HCT116 (cell line): ENCODE measurements around the gene ADORA1. TPM values are rescaled to one million over a fixed set of nuclear protein-coding genes. Genes with fewer than 3 reads are reported as not detected.

Experiments used
- ATAC-seq: fragments of 200-7000 bp; cut with Tn5 transposase; 2 replicates; pipeline ENCODE4 v1.9.1; 2020; ENCODE audit warnings: mild to moderate bottlenecking, moderate library complexity
- BruUV-seq: library from RNA; stranded (reverse); fragments of 400-500 nt; replicated peaks from 2 replicates; lab custom pipeline; 2021; lab: Mats Ljungman, UMichigan
- CTCF ChIA-PET: fragments of 300-600 bp; sonication (Branson Sonifier 250); formaldehyde crosslinking; loops from one replicate; lab custom pipeline; 2021; ENCODE audit warnings: antibody characterized with exemption; lab: Charles Lee
- POLR2A ChIA-PET: fragments of 300-600, 350-600 bp; sonication (Branson Sonifier 250); formaldehyde crosslinking; loops from one replicate; lab custom pipeline; 2021; ENCODE audit warnings: antibody characterized with exemption; lab: Charles Lee
- RAD21 ChIA-PET, 2 experiments: fragments of 300-600 bp; sonication (Branson Sonifier 250); formaldehyde crosslinking; loops; one replicate each; lab custom pipeline; 2023; ENCODE audit warnings: low total read pairs in 2 of 2; ENCODE audit not compliant: uncharacterized antibody in 2 of 2, unreplicated experiment in 2 of 2, low non-redundant PET in 1 of 2; lab: Charles Lee
- DNase-seq: peaks from one replicate; pipeline ENCODE4 v3.0.0-alpha.2; 2010; ENCODE audit warnings: low read depth, low spot score
- H2AFZ ChIP-seq: fragments of 200-600 bp; shearing (Covaris generic), sonication (generic); 2 replicates; pipeline ENCODE4 v1.6.1; 2017; ENCODE audit warnings: low read depth, mixed run types, mixed read lengths, antibody characterized with exemption, low read length; ENCODE audit not compliant: poor library complexity, severe bottlenecking
- H3K27ac ChIP-seq: 2 replicates; pipeline ENCODE4 v1.5.1; 2012; ENCODE audit warnings: low read depth, low read length
- H3K27me3 ChIP-seq: fragments of 200-600 bp; sonication (generic); 2 replicates; pipeline ENCODE4 v1.6.1; 2016; ENCODE audit warnings: mixed run types, low read length, mixed read lengths; ENCODE audit not compliant: insufficient read depth
- H3K36me3 ChIP-seq, 2 experiments: fragments of 200-500 bp in 1 of 2; fragments of 200-600 bp in 1 of 2; sonication (Bioruptor generic) in 1 of 2; sonication (generic) in 1 of 2; 2 replicates each; pipeline versions ENCODE4 v1.5.1 to v1.6.1; 2014 to 2016; ENCODE audit warnings: low read length in 2 of 2, inconsistent platforms in 1 of 2, mixed read lengths in 1 of 2, mixed run types in 1 of 2; ENCODE audit not compliant: insufficient read depth in 2 of 2, control insufficient read depth in 1 of 2
- H3K4me1 ChIP-seq, 2 experiments: fragments of 200-600 bp in 1 of 2; sonication (generic) in 1 of 2; 2 replicates each; pipeline versions ENCODE4 v1.5.1 to v1.6.1; 2012 to 2017; ENCODE audit warnings: low read length in 2 of 2, inconsistent platforms in 1 of 2, mild to moderate bottlenecking in 1 of 2, mixed read lengths in 1 of 2, mixed run types in 1 of 2, moderate library complexity in 1 of 2; ENCODE audit not compliant: insufficient read depth in 2 of 2, control insufficient read depth in 1 of 2
- H3K4me2 ChIP-seq: fragments of 200-600 bp; sonication (generic); 2 replicates; pipeline ENCODE4 v1.6.1; 2017; ENCODE audit warnings: mixed run types, low read length, mixed read lengths
- H3K4me3 ChIP-seq, 2 experiments: fragments of 200-600 bp in 1 of 2; sonication (generic) in 1 of 2; replicated peaks in 1 of 2; 2 replicates each; pipeline ENCODE4 v1.5.1; 2011 to 2016; ENCODE audit warnings: low read length in 2 of 2, control low read depth in 1 of 2, low read depth in 1 of 2, mild to moderate bottlenecking in 1 of 2, mixed read lengths in 1 of 2, mixed run types in 1 of 2
- H3K79me2 ChIP-seq: fragments of 200-600 bp; sonication (generic); 2 replicates; pipeline ENCODE4 v1.6.1; 2017; ENCODE audit warnings: mild to moderate bottlenecking, mixed run types, low read length, moderate library complexity, mixed read lengths; ENCODE audit not compliant: insufficient read depth
- H3K9ac ChIP-seq: fragments of 200-600 bp; sonication (generic); 2 replicates; pipeline ENCODE4 v1.6.1; 2016; ENCODE audit warnings: low read length, mixed read lengths
- H3K9me2 ChIP-seq: fragments of 200-600 bp; sonication (generic), shearing (Covaris generic); 2 replicates; pipeline ENCODE4 v1.6.1; 2017; ENCODE audit warnings: mixed run types, mild to moderate bottlenecking, moderate library complexity; ENCODE audit not compliant: insufficient read depth
- H3K9me3 ChIP-seq, 2 experiments: fragments of 200-500 bp in 1 of 2; fragments of 200-600 bp in 1 of 2; sonication (Bioruptor generic) in 1 of 2; sonication (generic) in 1 of 2; 2 replicates each; pipeline ENCODE4 v1.6.1; 2014 to 2017; ENCODE audit warnings: low read length in 2 of 2, mixed read lengths in 2 of 2, inconsistent platforms in 1 of 2, low read depth in 1 of 2, mild to moderate bottlenecking in 1 of 2, mixed run types in 1 of 2, moderate library complexity in 1 of 2; ENCODE audit not compliant: control insufficient read depth in 1 of 2, insufficient read depth in 1 of 2
- H4K20me1 ChIP-seq: fragments of 200-600 bp; sonication (generic), shearing (Covaris generic); 2 replicates; pipeline ENCODE4 v1.6.1; 2017; ENCODE audit warnings: mixed run types, mild to moderate bottlenecking, moderate library complexity; ENCODE audit not compliant: insufficient read depth
- CBX3 ChIP-seq: IDR thresholded peaks from 2 replicates; pipeline ENCODE4 v1.6.1; 2012; ENCODE audit warnings: low read depth
- EGR1 ChIP-seq: IDR thresholded peaks from 2 replicates; pipeline ENCODE4 v1.6.1; 2012; ENCODE audit warnings: low read depth
- ELF1 ChIP-seq: IDR thresholded peaks from 2 replicates; pipeline ENCODE4 v1.6.1; 2012; ENCODE audit warnings: low read depth, borderline replicate concordance
- EZH2 ChIP-seq: fragments of 200-600 bp; sonication (generic); IDR thresholded peaks from 2 replicates; pipeline ENCODE4 v1.6.1; 2017; ENCODE audit warnings: antibody characterized with exemption, mixed run types
- EZH2phosphoT487 ChIP-seq: fragments of 200-600 bp; IDR thresholded peaks from 2 replicates; pipeline ENCODE4 v1.6.1; 2018; ENCODE audit warnings: antibody characterized with exemption, borderline replicate concordance
- FOSL1 ChIP-seq: IDR thresholded peaks from 2 replicates; pipeline ENCODE4 v1.6.1; 2012; ENCODE audit warnings: low read depth
- JUND ChIP-seq: IDR thresholded peaks from 2 replicates; pipeline ENCODE4 v1.6.1; 2012
- POLR2A ChIP-seq: IDR thresholded peaks from 2 replicates; pipeline ENCODE4 v1.7.0; 2011; ENCODE audit warnings: borderline replicate concordance; ENCODE audit not compliant: insufficient read depth, insufficient read length; ENCODE audit errors: extremely low read depth
- POLR2AphosphoS5 ChIP-seq: IDR thresholded peaks from 2 replicates; pipeline ENCODE4 v1.6.1; 2011; ENCODE audit warnings: mild to moderate bottlenecking, low read depth, low read length, moderate library complexity
- SIN3A ChIP-seq: IDR thresholded peaks from 2 replicates; pipeline ENCODE4 v1.6.1; 2012; ENCODE audit warnings: low read depth
- SP1 ChIP-seq: IDR thresholded peaks from 2 replicates; pipeline ENCODE4 v1.6.1; 2012; ENCODE audit warnings: low read depth
- SRF ChIP-seq: IDR thresholded peaks from 2 replicates; pipeline ENCODE4 v1.6.1; 2012; ENCODE audit warnings: low read depth
- TCF7L2 ChIP-seq: IDR thresholded peaks from 2 replicates; pipeline ENCODE4 v1.7.0; 2011; ENCODE audit warnings: borderline replicate concordance, inconsistent platforms; ENCODE audit not compliant: insufficient read depth, insufficient read length; ENCODE audit errors: extremely low read depth
- YY1 ChIP-seq: IDR thresholded peaks from 2 replicates; pipeline ENCODE4 v1.6.1; 2011; ENCODE audit warnings: low read length, low read depth, moderate library complexity, mild to moderate bottlenecking; ENCODE audit not compliant: insufficient replicate concordance; ENCODE audit errors: extremely low read depth
- ZFX ChIP-seq: fragments of 450-650 bp; IDR thresholded peaks from 2 replicates; pipeline ENCODE4 v1.6.1; 2017
- ZNF274 ChIP-seq: fragments of 200-500 bp; sonication (Bioruptor generic); IDR thresholded peaks from 2 replicates; pipeline ENCODE4 v1.6.1; 2014; ENCODE audit warnings: mild to moderate bottlenecking, low read depth, low read length, inconsistent platforms
- intact Hi-C: fragments of 100-400 bp; cut with micrococcal nuclease; formaldehyde crosslinking; loops from 2 replicates; pipeline ENCODE4 v1.10.0; 2022
- total RNA-seq: library from RNA; stranded (reverse); gene quantifications from one replicate; pipeline ENCODE4 v1.2.1, GENCODE V29; 2021; ENCODE audit not compliant: unreplicated experiment
- TF ChIP-seq, protein P1 (sequence below): IDR thresholded peaks from 2 replicates; pipeline ENCODE4 v1.6.1; 2012
- TF ChIP-seq, protein P2 (sequence below): IDR thresholded peaks from 2 replicates; pipeline ENCODE4 v1.6.1; 2012

The ADORA1 gene
- total RNA-seq, 1 experiment from 2014 or later: 2.8 TPM

DNA sequence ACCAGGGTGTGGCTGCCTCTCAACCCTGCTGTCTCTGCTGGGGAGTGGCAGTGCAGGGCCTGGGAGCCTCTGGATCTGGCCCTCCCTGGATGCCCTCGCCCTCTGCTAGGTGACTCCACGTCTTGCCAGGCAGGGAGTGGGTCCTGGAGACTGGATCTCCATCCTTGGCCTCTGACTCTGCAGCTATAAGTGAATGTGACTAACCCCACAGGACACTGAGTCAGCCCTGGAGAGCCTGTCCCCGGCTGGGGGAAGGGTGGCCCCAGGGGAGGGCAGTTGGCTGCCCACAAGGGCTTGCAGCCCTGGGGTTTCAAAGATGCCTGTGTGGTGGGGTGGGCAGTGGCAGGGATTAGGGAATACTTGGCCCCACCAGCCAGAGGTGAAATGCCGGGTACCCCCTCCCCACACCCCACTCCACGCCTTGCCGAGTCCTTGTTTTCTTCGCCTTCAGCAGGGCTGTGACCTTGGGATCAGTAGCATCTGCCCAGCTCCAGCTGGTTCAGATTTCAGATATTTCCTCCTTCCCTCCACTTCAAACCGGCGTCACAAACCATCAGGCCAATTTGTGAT lies 50.0 kb downstream of the ADORA1 start:
- peak; percentile 75 for ATAC-seq
- intact Hi-C loops: no loop called here
- Histone ChIP-seq H2AFZ (no peak overlapping the region), H3K9me2 (no peaks in the 10 kb centered on the region), H3K36me3 (no peaks in the 10 kb centered on the region), H3K27me3 (no peaks in the 10 kb centered on the region), H3K27ac (peak overlapping the region; percentile 50), H3K79me2 (no peaks in the 10 kb centered on the region), H3K9me3 (no peaks in the 10 kb centered on the region), H3K4me1 (peaks cover 31 to 75% of the 10 kb centered on the region in 2 experiments)
- ChIA-PET CTCF (interaction anchor here (1.5 kb wide), 1 partner anchor 50 kb away, joined by 4 read pairs; the partner anchor contains the start of gene ADORA1), RAD21 (interaction anchor here in 1 of 2 experiments (1.2 kb wide), 1 partner anchor 38 kb away, joined by 5 read pairs; no protein-coding TSS in a partner anchor), POLR2A (no interaction called here)
- peak; percentile 8 for DNase-seq
- peak; percentile 61; the same call in 1 of the 2 replicates for TF ChIP-seq FOSL1
- TF ChIP-seq SRF: no peak
- TF ChIP-seq CBX3: no peak
- TF ChIP-seq, all 23 proteins: peak for 1
- peak overlapping the region; percentile 6 to 37 for H3K4me3 ChIP-seq
- no peaks in the 10 kb centered on the region for H4K20me1 ChIP-seq
- H3K9ac ChIP-seq: peak overlapping the region; percentile 36
- H3K4me2 ChIP-seq: peak overlapping the region; percentile 84
- no TSS peak for BruUV-seq

DNA sequence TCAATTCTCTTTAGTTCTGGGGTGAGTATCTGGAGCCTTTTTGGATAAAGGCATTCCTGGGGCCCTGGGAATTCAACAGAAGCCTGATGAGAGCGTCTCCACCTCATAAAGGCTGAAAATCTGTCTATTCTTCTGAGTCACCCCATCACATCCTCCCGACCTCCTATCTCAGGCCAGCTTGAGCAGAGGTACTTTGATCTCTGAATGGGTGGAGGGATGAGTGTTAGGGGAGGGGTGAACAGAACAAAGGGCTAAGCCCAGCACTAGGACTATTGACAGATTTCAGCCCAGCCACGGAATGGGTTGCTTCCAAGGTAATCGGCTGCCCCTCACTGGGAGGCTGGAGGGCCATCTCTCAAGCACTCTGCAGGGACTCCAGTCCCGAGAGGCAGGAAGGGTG lies 50.6 kb downstream of the ADORA1 start:
- peak; percentile 76 for DNase-seq
- Histone ChIP-seq H3K79me2 (no peaks in the 10 kb centered on the region), H3K27ac (peak overlapping the region; percentile 50), H3K9me3 (no peaks in the 10 kb centered on the region), H2AFZ (no peak overlapping the region), H3K4me1 (peaks cover 26 to 70% of the 10 kb centered on the region in 2 experiments), H3K4me3 (peak overlapping the region; percentile 6 to 37; a peak in 3 of 4 replicates), H3K27me3 (no peaks in the 10 kb centered on the region), H3K9me2 (no peaks in the 10 kb centered on the region), H3K9ac (peak overlapping the region; percentile 36), H4K20me1 (no peaks in the 10 kb centered on the region), H3K4me2 (peak overlapping the region; percentile 84), H3K36me3 (no peaks in the 10 kb centered on the region)
- no TSS peak for BruUV-seq
- RAD21 ChIA-PET: interaction anchor here in 1 of 2 experiments (1.2 kb wide), 1 partner anchor 38 kb away, joined by 5 read pairs; no protein-coding TSS in a partner anchor
- POLR2A ChIA-PET: no interaction called here
- intact Hi-C loops: no loop called here
- CTCF ChIA-PET: interaction anchor here (1.5 kb wide), 1 partner anchor 50 kb away, joined by 4 read pairs; the partner anchor contains the start of gene ADORA1
- ATAC-seq: peak; percentile 81
- TF ChIP-seq, protein P1, sequence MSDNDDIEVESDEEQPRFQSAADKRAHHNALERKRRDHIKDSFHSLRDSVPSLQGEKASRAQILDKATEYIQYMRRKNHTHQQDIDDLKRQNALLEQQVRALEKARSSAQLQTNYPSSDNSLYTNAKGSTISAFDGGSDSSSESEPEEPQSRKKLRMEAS: no peak
- no peak for TF ChIP-seq SIN3A
- no peak for TF ChIP-seq EZH2phosphoT487
- TF ChIP-seq ZFX: no peak
- no peak for TF ChIP-seq ZNF274
- TF ChIP-seq SP1: peak; percentile 66
- no peak for TF ChIP-seq ELF1
- no peak for TF ChIP-seq FOSL1
- no peak for TF ChIP-seq EZH2
- TF ChIP-seq SRF: no peak
- TF ChIP-seq POLR2AphosphoS5: 0 out of 2 replicates have a peak, but pooled peaks have one; percentile 24
- TF ChIP-seq POLR2A: no peak
- peak; percentile 52; the same call in 1 of the 2 replicates for TF ChIP-seq JUND
- TF ChIP-seq EGR1: no peak
- TF ChIP-seq CBX3: no peak
- TF ChIP-seq TCF7L2: peak; percentile 93
- TF ChIP-seq, protein P2, sequence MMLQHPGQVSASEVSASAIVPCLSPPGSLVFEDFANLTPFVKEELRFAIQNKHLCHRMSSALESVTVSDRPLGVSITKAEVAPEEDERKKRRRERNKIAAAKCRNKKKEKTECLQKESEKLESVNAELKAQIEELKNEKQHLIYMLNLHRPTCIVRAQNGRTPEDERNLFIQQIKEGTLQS: no peak
- TF ChIP-seq YY1: no peak
